ENCODE data around the gene MAP7D3. TPM values are rescaled to one million over a fixed set of nuclear protein-coding genes. Genes with fewer than 3 reads are reported as not detected.

MAP7D3 gene
- polyA plus RNA-seq, 1 donor from 2014 or later: 0.68 TPM

DNA sequence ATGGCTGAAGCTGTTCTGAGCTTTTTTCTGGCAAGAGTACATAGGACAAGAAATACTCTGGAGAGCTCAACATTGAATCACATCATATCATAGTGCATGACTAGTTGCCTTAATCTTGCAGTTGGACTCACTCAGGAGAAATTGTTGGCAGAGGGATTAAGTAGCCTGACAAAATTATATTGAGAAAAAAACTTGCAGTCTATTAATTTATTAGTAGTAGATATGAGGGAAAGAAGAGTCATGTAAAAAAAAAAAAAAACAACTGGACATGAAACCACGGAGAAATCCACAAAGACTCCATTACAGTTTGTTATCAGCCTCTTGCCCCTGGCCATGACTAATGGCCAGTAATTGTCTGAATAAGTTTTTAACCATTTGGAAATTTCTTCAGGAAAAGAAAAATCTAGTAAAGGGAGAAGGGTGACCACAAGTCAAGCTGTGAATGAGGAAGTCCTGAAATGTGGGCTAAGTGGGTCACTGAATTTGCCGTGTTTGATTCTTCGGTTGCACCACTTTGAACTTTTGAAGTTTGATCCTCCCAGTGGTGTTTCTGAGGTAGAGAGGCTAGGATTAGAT is 58.3 kb downstream of the MAP7D3 start:
- H3K27me3 ChIP-seq (ENCODE audit: insufficient read depth, low read depth, low read length): no peaks in the 10 kb centered on the region
- H3K4me3 ChIP-seq (ENCODE audit: low read length): no peak overlapping the region
- H3K9me3 ChIP-seq (ENCODE audit: low read length): no peaks in the 10 kb centered on the region
- H3K27ac ChIP-seq (ENCODE audit: low read length): no peak overlapping the region
- H3K36me3 ChIP-seq (ENCODE audit: insufficient read depth, low read length): no peaks in the 10 kb centered on the region
- no peak overlapping the region for H3K9ac ChIP-seq (ENCODE audit: low read length)
- no peak overlapping the region for H2AFZ ChIP-seq (ENCODE audit: low read depth, low read length)
- no peak for TF ChIP-seq EZH2 (IDR thresholded peaks at IDR 0.05; ENCODE audit: borderline replicate concordance, insufficient read depth, low read length, poor library complexity, severe bottlenecking)
- no peak for TF ChIP-seq RAD21 (conservative IDR thresholded peaks at IDR 0.05)
- TF ChIP-seq POLR2AphosphoS5 (IDR thresholded peaks at IDR 0.05): no peak
- TF ChIP-seq SMC3 (conservative IDR thresholded peaks at IDR 0.05; ENCODE audit: poor library complexity): no peak
- no peak for TF ChIP-seq TAF1 (IDR thresholded peaks at IDR 0.05; ENCODE audit: low read depth)
- no peak for TF ChIP-seq MXI1 (conservative IDR thresholded peaks at IDR 0.05; ENCODE audit: poor library complexity, severe bottlenecking)
- no peak for TF ChIP-seq EP300 (conservative IDR thresholded peaks at IDR 0.05; ENCODE audit: poor library complexity, severe bottlenecking)
- no peaks in the 10 kb centered on the region for H3K79me2 ChIP-seq (replicated peaks; ENCODE audit: insufficient read depth, low read length)
- no peaks in the 10 kb centered on the region for H4K20me1 ChIP-seq (ENCODE audit: insufficient read depth)
- H3K4me2 ChIP-seq (ENCODE audit: low read length): no peak overlapping the region
- no peaks in the 10 kb centered on the region for H3K9me2 ChIP-seq (ENCODE audit: insufficient read depth, low read length)
- no peaks in the 10 kb centered on the region for H3F3A ChIP-seq (ENCODE audit: insufficient read depth, low read length, poor library complexity, severe bottlenecking)

DNA sequence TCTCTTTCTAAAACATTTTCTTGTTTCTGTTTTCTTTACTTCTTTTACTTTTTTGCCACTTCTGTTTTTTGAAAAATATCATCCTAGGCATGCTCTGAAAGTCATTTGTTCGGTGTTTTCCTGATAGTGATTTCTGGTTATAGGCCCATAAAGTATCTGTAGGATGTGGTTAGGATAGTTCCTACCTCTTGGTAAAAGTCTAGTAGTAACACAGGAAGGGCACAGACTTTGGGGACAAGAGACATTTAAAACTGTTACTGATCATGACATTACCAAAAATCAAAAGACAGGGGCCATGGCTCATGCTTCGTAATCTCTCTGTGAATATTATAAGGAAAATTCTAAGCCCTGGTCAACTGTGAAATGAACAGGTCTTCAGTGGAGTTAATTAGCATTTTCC is 59.1 kb downstream of the MAP7D3 start:
- H3F3A ChIP-seq (ENCODE audit: insufficient read depth, low read length, poor library complexity, severe bottlenecking): no peaks in the 10 kb centered on the region
- no peak overlapping the region for H3K9ac ChIP-seq (ENCODE audit: low read length)
- H3K9me3 ChIP-seq (ENCODE audit: low read length): no peaks in the 10 kb centered on the region
- no peaks in the 10 kb centered on the region for H3K9me2 ChIP-seq (ENCODE audit: insufficient read depth, low read length)
- no peaks in the 10 kb centered on the region for H3K79me2 ChIP-seq (replicated peaks; ENCODE audit: insufficient read depth, low read length)
- no peak overlapping the region for H2AFZ ChIP-seq (ENCODE audit: low read depth, low read length)
- TF ChIP-seq TAF1 (IDR thresholded peaks at IDR 0.05; ENCODE audit: low read depth): no peak
- no peak for TF ChIP-seq REST (IDR thresholded peaks at IDR 0.05; ENCODE audit: borderline replicate concordance)
- TF ChIP-seq, protein P1, sequence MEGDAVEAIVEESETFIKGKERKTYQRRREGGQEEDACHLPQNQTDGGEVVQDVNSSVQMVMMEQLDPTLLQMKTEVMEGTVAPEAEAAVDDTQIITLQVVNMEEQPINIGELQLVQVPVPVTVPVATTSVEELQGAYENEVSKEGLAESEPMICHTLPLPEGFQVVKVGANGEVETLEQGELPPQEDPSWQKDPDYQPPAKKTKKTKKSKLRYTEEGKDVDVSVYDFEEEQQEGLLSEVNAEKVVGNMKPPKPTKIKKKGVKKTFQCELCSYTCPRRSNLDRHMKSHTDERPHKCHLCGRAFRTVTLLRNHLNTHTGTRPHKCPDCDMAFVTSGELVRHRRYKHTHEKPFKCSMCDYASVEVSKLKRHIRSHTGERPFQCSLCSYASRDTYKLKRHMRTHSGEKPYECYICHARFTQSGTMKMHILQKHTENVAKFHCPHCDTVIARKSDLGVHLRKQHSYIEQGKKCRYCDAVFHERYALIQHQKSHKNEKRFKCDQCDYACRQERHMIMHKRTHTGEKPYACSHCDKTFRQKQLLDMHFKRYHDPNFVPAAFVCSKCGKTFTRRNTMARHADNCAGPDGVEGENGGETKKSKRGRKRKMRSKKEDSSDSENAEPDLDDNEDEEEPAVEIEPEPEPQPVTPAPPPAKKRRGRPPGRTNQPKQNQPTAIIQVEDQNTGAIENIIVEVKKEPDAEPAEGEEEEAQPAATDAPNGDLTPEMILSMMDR (IDR thresholded peaks at IDR 0.05; ENCODE audit: poor library complexity, severe bottlenecking): no peak
- no peak for TF ChIP-seq EZH2 (IDR thresholded peaks at IDR 0.05; ENCODE audit: borderline replicate concordance, insufficient read depth, low read length, poor library complexity, severe bottlenecking)
- TF ChIP-seq MXI1 (conservative IDR thresholded peaks at IDR 0.05; ENCODE audit: poor library complexity, severe bottlenecking): no peak
- no peak for TF ChIP-seq SMC3 (conservative IDR thresholded peaks at IDR 0.05; ENCODE audit: poor library complexity)
- no peak for TF ChIP-seq EP300 (conservative IDR thresholded peaks at IDR 0.05; ENCODE audit: poor library complexity, severe bottlenecking)
- TF ChIP-seq POLR2AphosphoS5 (IDR thresholded peaks at IDR 0.05): no peak
- no peak for TF ChIP-seq RAD21 (conservative IDR thresholded peaks at IDR 0.05)
- no peaks in the 10 kb centered on the region for H3K36me3 ChIP-seq (ENCODE audit: insufficient read depth, low read length)
- H3K27ac ChIP-seq (ENCODE audit: low read length): no peak overlapping the region
- H3K4me2 ChIP-seq (ENCODE audit: low read length): no peak overlapping the region
- H3K4me3 ChIP-seq (ENCODE audit: low read length): no peak overlapping the region
- no peaks in the 10 kb centered on the region for H4K20me1 ChIP-seq (ENCODE audit: insufficient read depth)
- no peaks in the 10 kb centered on the region for H3K27me3 ChIP-seq (ENCODE audit: insufficient read depth, low read depth, low read length)

Measured in neural cell (in vitro differentiated cells).